ENCODE measurements around the gene CYB5R3. TPM values are rescaled to one million over a fixed set of nuclear protein-coding genes. Genes with fewer than 3 reads are reported as not detected.

CYB5R3 gene
- total RNA-seq, 1 donor from 2014 or later: 148 TPM

DNA sequence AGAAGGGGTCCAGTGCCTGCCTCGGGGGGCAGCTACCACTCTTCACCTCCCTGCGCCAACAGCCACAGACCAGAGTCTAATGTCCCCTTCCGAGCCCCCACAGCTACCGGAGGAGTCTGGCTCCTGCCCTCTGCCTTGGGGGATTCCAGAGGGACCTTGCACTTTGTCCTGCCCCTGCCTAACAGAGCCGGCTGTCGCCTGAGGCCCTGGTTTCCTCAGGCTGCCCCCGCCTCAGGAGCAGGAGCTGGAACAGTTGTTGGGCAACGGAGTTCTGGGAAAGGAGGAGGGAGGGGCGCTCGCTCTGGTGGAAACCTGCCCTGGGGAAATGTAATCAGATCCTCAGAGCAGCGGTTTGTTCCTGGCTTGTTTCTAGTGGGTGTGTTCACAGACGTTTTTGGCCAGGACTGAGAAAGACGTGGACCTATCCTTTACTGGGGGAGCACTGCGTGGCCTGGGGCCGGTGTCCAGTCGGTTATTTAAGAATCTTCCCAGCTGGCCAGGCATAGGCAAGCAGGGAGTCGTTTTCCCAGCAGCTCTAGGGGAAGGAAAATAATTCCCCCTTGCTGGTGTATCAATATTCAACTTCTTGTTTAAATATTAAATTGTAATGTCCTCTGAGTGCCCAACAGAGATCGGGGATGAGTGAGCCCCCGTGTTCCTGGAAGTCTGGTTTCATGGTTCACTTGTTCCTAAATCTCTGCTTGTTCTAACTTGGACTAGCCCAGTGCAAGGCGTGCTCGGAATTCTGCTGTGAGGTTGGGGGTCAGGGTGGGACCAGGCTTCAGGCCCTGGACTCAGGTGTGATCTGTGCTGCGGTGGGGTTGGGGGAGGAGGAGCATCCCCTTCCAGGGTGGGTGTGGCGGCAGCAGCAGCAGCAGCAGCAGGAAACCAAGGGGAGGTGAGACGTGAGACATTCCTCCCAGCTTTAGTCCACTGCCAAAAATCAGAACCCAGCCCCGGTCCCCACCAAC, 39.3 kb upstream of the CYB5R3 start:
- peak; percentile 88 for DNase-seq
- no peaks in the 10 kb centered on the region for H3K36me3 Mint-ChIP-seq (ENCODE audit: unreplicated experiment)
- H3K27me3 Mint-ChIP-seq (ENCODE audit: unreplicated experiment): peaks cover 6% of the 10 kb centered on the region
- peaks cover 12% of the 10 kb centered on the region for H3K9me3 Mint-ChIP-seq (ENCODE audit: unreplicated experiment)
- H3K27ac Mint-ChIP-seq (ENCODE audit: unreplicated experiment): peak overlapping the region; percentile 95
- peak overlapping the region; percentile 81 for H3K4me3 Mint-ChIP-seq (ENCODE audit: unreplicated experiment)
- H3K4me1 Mint-ChIP-seq (ENCODE audit: low read depth, unreplicated experiment): peaks cover 27% of the 10 kb centered on the region
- TF ChIP-seq, protein P1, sequence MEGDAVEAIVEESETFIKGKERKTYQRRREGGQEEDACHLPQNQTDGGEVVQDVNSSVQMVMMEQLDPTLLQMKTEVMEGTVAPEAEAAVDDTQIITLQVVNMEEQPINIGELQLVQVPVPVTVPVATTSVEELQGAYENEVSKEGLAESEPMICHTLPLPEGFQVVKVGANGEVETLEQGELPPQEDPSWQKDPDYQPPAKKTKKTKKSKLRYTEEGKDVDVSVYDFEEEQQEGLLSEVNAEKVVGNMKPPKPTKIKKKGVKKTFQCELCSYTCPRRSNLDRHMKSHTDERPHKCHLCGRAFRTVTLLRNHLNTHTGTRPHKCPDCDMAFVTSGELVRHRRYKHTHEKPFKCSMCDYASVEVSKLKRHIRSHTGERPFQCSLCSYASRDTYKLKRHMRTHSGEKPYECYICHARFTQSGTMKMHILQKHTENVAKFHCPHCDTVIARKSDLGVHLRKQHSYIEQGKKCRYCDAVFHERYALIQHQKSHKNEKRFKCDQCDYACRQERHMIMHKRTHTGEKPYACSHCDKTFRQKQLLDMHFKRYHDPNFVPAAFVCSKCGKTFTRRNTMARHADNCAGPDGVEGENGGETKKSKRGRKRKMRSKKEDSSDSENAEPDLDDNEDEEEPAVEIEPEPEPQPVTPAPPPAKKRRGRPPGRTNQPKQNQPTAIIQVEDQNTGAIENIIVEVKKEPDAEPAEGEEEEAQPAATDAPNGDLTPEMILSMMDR (IDR thresholded peaks at IDR 0.05; ENCODE audit: partially characterized antibody, unreplicated experiment): no peak

DNA sequence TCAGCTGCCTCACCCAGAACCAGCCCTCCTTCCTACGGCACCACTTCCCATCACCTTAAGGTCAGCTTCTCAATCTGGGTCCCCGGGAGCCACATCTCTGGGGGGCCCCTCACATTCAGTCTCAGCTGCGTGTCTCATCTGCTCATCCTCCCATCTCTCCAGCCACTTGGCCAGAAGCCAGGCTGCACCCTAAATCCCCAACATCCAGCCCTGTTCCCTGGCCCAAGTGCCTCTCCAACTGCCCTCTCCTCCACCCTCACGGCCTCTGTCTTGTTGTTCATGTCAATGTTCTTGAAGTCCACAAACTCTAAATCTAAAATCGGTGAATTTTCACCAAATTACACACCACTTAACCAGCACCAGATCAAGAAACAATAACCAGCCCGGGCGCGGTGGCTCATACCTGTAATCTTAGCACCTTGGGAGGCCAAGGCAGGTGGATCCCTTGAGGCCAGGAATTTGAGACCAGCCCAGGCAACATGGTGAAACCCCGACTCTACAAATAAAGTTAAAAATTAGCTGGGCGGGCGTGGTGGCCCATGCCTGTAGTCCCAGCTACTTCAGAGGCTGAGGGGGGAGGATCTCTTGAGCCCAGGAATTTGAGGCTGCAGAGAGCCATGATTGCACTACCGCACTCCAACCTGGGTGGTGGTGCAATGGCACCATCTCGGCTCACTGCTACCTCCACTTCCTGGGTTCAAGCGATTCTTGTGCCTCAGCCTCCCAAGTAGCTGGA, 37.7 kb upstream of the CYB5R3 start:
- peaks cover 32% of the 10 kb centered on the region for H3K4me1 Mint-ChIP-seq (ENCODE audit: low read depth, unreplicated experiment)
- no peak for DNase-seq
- H3K27me3 Mint-ChIP-seq (ENCODE audit: unreplicated experiment): peaks cover 6% of the 10 kb centered on the region
- no peaks in the 10 kb centered on the region for H3K36me3 Mint-ChIP-seq (ENCODE audit: unreplicated experiment)
- H3K4me3 Mint-ChIP-seq (ENCODE audit: unreplicated experiment): peak overlapping the region; percentile 6
- H3K27ac Mint-ChIP-seq (ENCODE audit: unreplicated experiment): peak overlapping the region; percentile 63
- TF ChIP-seq, protein P1 (IDR thresholded peaks at IDR 0.05; ENCODE audit: partially characterized antibody, unreplicated experiment): no peak
- peaks cover 15% of the 10 kb centered on the region for H3K9me3 Mint-ChIP-seq (ENCODE audit: unreplicated experiment)

DNA sequence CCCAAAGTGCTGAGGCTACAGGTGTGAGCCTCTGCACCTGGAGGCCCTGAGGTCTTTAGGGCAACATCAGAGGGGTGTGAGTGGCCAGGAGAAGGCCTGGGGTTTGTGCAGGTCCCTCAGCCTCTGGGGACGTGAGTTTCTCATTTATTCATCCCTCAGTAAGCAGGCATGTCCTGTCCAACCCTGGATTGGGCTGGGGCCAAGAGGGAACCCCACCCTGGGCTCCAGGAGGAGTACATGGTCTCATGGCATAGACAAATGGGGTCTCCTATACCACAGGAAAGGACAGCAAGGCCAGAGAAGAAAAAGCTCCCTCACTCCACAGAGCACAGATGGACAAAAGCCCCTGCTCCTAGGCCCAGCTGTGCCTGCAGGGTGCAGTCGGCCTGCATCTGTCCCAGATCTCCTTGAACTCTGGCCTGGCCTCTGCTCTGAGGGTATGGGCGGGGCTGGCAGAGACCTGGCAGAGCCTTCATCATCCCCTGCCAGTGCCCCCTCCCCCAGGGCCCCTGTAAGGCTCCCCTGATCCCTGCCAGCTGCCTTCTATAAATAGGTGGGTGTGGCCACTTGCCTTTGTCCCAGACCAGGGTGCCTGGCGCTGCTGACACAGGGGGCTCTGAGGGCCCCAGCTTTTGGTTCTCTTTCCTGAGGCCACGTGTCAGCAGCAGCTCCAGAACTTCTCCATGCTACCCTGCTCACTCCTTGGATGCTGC, 36.9 kb upstream of the CYB5R3 start:
- peak overlapping the region; percentile 6 for H3K4me3 Mint-ChIP-seq (ENCODE audit: unreplicated experiment)
- peaks cover 6% of the 10 kb centered on the region for H3K27me3 Mint-ChIP-seq (ENCODE audit: unreplicated experiment)
- H3K9me3 Mint-ChIP-seq (ENCODE audit: unreplicated experiment): peaks cover 17% of the 10 kb centered on the region
- peaks cover 32% of the 10 kb centered on the region for H3K4me1 Mint-ChIP-seq (ENCODE audit: low read depth, unreplicated experiment)
- peaks cover under 1% of the 10 kb centered on the region for H3K36me3 Mint-ChIP-seq (ENCODE audit: unreplicated experiment)
- TF ChIP-seq, protein P1 (IDR thresholded peaks at IDR 0.05; ENCODE audit: partially characterized antibody, unreplicated experiment): no peak
- peak; percentile 53 for DNase-seq
- H3K27ac Mint-ChIP-seq (ENCODE audit: unreplicated experiment): peak overlapping the region; percentile 63

DNA sequence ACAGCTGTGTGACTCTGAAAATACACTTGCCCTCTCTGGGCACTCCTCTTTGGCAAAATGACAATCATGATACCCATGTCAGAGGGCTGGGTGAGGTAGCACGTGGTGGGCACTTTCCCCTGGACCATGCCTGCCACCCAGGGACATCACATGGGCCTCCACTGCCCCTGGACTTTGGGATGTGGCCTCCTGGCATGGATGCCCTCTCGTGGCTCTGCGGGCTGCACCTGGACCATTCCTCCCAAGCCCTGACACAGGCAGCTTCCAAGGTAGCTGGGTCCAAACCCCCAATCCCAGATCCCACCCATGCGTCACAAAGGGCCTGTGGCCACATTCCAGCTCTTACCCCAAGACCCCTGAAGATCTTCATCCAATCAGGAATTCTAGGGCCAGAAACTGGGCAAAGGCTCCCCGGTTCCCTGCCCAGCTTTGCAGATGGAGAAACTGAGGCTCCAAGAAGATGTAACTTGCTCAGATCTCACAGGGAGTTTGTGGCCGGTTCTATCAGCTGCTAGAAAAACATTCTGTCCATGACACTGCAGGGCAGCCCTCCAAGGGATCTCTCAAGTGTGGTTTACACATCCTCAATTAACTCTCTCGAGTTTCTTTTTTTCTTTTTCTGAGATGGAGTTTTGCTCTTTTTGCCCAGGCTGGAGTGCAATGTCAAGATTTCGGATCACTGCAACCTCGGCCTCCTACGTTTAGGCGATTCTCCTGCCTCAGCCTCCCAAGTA, 35.4 kb upstream of the CYB5R3 start:
- TF ChIP-seq, protein P1 (IDR thresholded peaks at IDR 0.05; ENCODE audit: partially characterized antibody, unreplicated experiment): no peak

More for the DNA sequence above, 35.4 kb upstream of the CYB5R3 start:
- Mint-ChIP-seq H3K27me3 (ENCODE audit: unreplicated experiment) (peaks cover 6% of the 10 kb centered on the region), H3K27ac (ENCODE audit: unreplicated experiment) (no peak overlapping the region), H3K36me3 (ENCODE audit: unreplicated experiment) (peaks cover 12% of the 10 kb centered on the region), H3K9me3 (ENCODE audit: unreplicated experiment) (peaks cover 17% of the 10 kb centered on the region), H3K4me1 (ENCODE audit: low read depth, unreplicated experiment) (peaks cover 32% of the 10 kb centered on the region), H3K4me3 (ENCODE audit: unreplicated experiment) (no peak overlapping the region)
- DNase-seq: no peak

All from glutamatergic neuron (in vitro differentiated cells).